Skeletal muscle cell (primary cell): ENCODE results near the gene CLEC4M.
"Not testable (repeated sequence)": the region's sequence is repeated elsewhere in the genome, so short reads cannot be mapped to it uniquely, and the experiment has no call there.

Experiments used
- DNase-seq: peaks from one replicate; pipeline ENCODE4 v3.0.0-alpha.2; 2010; ENCODE audit warnings: low read depth
- H3K4me3 ChIP-seq: 2 replicates; pipeline ENCODE4 v1.5.1; 2011; ENCODE audit warnings: low read depth, mild to moderate bottlenecking, control low read depth, low read length, moderate library complexity

CLEC4M gene

GRCh38 chr19:7795555-7796161 lies 32.6 kb downstream of the CLEC4M start:
- no peak overlapping the region for H3K4me3 ChIP-seq
- DNase-seq = no peak

GRCh38 chr19:7799640-7800355 lies 36.8 kb downstream of the CLEC4M start:
- DNase-seq = peak; percentile 28
- H3K4me3 ChIP-seq = peak overlapping the region; percentile 39

- H3K4me3 ChIP-seq = no peak overlapping the region
- no peak for DNase-seq
Observed at GRCh38 chr19:7801020-7801570, 38.1 kb downstream of the CLEC4M start.

- DNase-seq = no peak
Observed at GRCh38 chr19:7806234-7806633, 43.2 kb downstream of the CLEC4M start.

GRCh38 chr19:7806876-7807275 lies 43.8 kb downstream of the CLEC4M start:
- DNase-seq = no peak
- no peak overlapping the region for H3K4me3 ChIP-seq

More at GRCh38 chr19:7806234-7806633, 43.2 kb downstream of the CLEC4M start:
- no peak overlapping the region for H3K4me3 ChIP-seq

- no peak for DNase-seq
- no peak overlapping the region for H3K4me3 ChIP-seq
Observed at GRCh38 chr19:7808108-7808507, 45.1 kb downstream of the CLEC4M start.

GRCh38 chr19:7811989-7812388 lies 48.9 kb downstream of the CLEC4M start:
- H3K4me3 ChIP-seq = no peak overlapping the region
- DNase-seq = no peak

GRCh38 chr19:7815325-7815724 lies 52.3 kb downstream of the CLEC4M start:
- no peak for DNase-seq
- H3K4me3 ChIP-seq = no peak overlapping the region

- not testable (repeated sequence) for DNase-seq, H3K4me3 ChIP-seq
Observed at GRCh38 chr19:7816040-7816439, 53.0 kb downstream of the CLEC4M start.

GRCh38 chr19:7817801-7818200 lies 54.8 kb downstream of the CLEC4M start:
- H3K4me3 ChIP-seq = no peak overlapping the region
- no peak for DNase-seq

- DNase-seq = no peak
Observed at GRCh38 chr19:7818806-7819205, 55.8 kb downstream of the CLEC4M start.

More at GRCh38 chr19:7818806-7819205, 55.8 kb downstream of the CLEC4M start:
- H3K4me3 ChIP-seq = no peak overlapping the region
